ENCODE measurements around the gene RUFY2.
"Not testable (repeated sequence)": the region's sequence is repeated elsewhere in the genome, so short reads cannot be mapped to it uniquely, and the experiment has no call there.

The RUFY2 gene

GRCh38 chr10:68362590-68362989 lies 44.5 kb downstream of the RUFY2 start:
- no peak for DNase-seq

DNA sequence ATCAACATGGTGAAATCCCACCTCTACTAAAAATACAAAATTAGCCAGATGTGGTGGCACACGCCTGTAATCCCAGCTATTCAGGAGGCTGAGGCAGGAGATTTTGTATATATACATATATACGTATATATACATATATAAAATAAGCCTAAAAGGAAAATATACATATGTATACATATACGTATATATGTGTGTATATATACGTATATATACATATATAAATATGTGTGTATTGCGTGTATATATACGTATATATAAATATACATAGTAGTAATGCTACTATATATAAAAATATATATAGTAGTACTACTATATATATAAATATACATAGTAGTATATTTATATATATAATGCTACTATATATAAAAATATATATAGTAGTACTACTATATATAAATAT lies 47.9 kb downstream of the RUFY2 start:
- DNase-seq, result no peak

GRCh38 chr10:68353537-68353936 lies 53.5 kb downstream of the RUFY2 start:
- no peak for DNase-seq

GRCh38 chr10:68348265-68348741 lies 58.8 kb downstream of the RUFY2 start:
- DNase-seq, result peak; percentile 44

DNA sequence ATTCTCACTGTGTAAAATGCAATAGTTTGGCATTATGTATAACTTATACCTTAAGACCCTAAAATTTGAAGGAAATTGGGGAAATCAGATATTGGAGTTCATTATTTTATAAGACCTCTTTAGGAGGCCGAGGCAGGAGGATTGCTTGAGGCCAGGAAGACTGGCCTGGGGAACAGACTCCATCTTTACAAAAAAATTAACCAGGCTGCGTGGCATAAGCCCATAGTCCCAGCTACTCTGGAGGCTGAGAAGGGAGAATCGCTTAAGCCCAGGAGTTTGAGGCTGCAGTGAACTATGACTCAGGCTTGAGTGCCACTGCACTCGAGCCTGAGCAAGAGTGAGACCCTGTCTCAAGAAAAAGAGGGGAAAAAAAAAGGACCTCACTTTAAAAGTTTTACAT lies 60.3 kb downstream of the RUFY2 start:
- no peak for DNase-seq

GRCh38 chr10:68345621-68346020 lies 61.5 kb downstream of the RUFY2 start:
- DNase-seq, result no peak

DNA sequence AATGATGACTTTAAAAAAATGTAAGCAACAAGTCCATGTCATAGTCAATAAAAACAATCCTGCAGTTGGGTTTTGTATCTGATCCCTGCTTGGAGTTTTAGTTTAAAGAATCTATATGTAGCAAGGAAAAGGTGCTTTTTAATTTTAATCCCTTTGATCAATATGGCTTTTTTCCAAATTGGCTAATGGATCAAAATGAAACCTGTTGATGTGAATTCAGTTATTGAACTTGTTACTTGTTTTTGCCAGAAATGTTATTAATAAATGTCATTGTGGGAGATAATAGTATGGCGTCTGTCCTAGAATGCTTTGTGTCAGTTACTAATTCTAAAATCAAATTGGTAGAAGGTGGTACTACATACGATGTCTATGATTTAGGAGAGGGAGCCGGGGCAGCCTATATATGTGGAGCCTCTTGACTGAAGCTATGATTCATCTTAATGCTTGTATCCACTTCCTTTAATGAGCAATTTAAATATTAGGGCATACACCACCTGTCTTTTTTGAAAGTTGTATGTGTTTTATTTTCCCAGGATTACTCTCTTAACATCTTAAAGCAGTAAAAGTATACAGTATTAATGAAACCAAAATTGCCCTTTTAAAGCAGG lies 64.1 kb downstream of the RUFY2 start:
- DNase-seq, result no peak

DNA sequence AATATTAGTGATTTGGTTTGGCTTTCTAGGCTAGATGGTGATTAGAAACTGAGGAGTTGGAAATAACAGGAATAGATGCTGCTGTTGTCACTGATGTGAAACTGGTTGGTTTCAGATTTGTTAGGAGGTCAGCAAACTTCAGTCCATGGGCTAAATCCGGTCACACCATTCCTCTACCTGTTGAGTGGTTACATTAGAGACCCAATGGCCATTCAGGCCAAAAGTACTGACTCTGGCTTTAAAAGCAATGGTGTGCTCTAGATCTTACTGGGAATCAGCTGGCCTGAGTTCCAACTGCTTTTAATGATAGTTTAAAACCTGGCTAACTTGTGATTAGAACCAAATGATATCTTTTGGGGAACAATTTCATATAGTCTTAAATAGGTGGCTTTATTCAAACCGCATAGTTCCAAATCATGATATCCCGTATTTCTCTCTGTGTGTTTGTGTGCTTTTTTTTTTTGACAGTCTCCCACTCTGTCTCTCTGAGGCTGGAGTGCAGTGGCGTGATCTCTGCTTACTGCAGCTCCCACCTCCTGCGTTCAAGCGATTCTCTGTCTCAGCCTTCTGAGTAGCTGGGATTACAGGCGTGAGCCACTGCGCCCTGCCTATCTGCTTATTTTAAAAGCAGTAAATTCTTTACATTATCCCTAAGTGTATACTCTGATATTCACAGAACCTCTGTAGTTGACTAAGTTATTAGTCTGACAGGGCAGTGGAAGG lies 66.6 kb downstream of the RUFY2 start:
- no peak for DNase-seq

GRCh38 chr10:68336754-68337351 lies 70.2 kb downstream of the RUFY2 start:
- DNase-seq, result no peak

- no peak for DNase-seq
Observed at GRCh38 chr10:68334672-68335467, 72.2 kb downstream of the RUFY2 start.

GRCh38 chr10:68333440-68334431 lies 73.3 kb downstream of the RUFY2 start:
- DNase-seq, result no peak

- DNase-seq, result no peak
Observed at GRCh38 chr10:68333058-68333395, 74.0 kb downstream of the RUFY2 start.

DNA sequence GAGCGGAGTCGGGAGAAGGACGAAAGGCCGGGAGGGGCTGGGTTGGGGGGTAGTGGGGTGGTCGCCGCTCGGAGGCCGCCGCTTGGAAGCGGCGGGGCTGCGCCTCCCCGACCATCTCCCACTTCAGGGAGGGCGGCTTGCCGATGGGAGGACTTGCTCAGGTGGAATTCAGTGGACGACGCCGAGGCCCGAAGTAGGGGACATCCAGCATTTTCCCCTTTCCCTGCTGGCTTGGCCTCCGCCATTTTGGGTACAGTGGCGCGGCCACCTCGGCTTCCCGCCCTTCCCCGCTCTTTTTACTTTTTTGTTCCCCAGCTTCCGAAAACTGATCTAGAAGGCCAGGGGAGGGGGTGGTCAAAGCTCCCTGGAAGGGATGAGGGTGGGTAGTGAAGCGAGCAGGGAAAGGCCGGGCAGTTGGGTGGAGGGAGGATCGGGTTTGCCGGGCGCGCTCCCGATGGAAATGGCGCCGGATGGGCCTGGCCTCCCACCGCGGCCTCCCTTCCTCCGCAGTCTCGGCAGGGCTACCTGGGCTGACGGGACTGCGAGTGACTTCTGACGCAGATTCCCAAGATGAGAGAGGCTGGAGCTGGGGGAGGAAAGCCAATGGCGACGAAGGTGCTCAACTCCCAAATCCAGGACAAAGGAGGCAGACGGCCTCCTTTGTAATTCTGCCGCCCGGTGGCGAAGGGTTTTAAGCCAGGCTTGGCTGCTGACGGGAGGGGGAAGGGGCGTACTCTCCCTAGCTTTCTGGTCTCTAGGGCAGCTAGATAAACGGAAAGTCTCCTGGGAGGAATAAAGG lies 74.6 kb downstream of the RUFY2 start, which contains the start of gene PBLD:
TSS of gene PBLD (minus strand) at position 670 of the 799 bp plus-strand sequence. CDS start 26,084 bp downstream, outside the sequence.
- peak; percentile 64 for DNase-seq

DNA sequence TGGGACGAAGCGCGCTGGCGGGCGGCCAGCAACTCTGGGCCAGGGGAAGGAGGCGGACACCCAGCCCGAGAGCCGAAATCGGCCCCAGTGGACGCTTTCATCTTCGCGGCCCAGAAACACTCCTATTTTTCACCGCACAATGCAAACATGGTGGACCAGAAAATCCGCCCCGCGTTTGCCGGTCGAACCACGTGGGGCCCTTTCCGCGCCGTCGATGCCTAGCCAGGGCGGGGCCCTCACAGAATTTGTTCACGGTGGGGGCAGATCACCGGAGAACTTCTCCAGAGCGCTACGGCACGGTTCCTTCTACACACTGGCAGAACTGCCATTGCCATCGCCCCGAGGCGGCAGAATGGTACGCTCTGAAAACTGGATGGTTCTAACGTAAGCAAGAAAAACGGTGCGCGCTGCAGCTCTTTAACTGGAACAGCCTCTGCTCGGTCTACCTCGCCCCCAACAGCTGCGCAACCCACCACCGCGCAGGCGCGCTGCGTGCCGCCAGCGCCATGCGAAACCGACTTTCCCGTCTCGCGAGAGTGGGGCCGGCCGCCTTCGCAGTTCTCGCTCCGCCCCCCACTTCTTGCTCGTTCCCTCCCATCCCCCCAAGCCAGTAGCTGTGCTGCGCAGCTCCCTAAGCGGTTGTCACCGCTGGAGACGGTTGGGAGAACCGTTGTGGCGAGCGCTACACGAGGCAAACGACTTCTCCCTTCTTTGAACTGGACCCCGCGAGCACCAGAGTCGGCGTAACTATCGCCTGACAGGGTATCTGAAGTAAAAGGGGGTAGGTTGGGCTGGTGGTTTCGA lies 75.4 kb downstream of the RUFY2 start, which contains the start of gene HNRNPH3:
TSS of gene HNRNPH3 (plus strand) at position 610 of the 804 bp plus-strand sequence. CDS start 5,158 bp downstream, outside the sequence.
- peak; percentile 98 for DNase-seq

GRCh38 chr10:68330852-68331454 lies 76.1 kb downstream of the RUFY2 start:
- DNase-seq, result peak; percentile 17

- no peak for DNase-seq
Observed at GRCh38 chr10:68329506-68329861, 77.6 kb downstream of the RUFY2 start.

- no peak for DNase-seq
Observed at GRCh38 chr10:68327889-68328786, 78.9 kb downstream of the RUFY2 start.

DNA sequence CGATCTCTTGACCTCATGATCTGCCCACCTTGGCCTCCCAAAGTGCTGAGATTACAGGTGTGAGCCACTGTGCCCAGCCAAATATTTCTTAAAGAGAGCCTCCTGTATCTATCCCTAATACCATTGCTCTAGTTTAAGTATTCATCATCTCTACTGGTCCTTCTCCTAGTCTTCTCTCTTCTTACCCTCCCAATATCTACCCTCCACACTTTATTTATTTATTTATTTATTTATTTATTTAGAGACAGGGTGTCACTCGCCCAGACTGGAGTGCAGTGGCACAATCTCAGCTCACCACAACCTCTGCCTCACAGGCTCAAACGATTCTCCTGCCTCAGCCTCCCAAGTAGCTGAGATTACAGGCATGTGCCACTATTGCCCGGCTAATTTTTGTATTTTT lies 82.7 kb downstream of the RUFY2 start:
- not testable (repeated sequence) for DNase-seq

All from activated naive CD4-positive, alpha-beta T cell treated with Interleukin-2 at 50 U/mL for 16 hours (primary cell).